ENCODE measurements around the gene C16orf96. TPM values are rescaled to one million over a fixed set of nuclear protein-coding genes. Genes with fewer than 3 reads are reported as not detected.

Gene C16orf96
- total and polyA plus RNA-seq, 8 donors, result 0.17 to 0.45 (median 0.33) TPM

GRCh38 chr16:4536391-4537106 is 19.6 kb upstream of the C16orf96 start:
- intact Hi-C loops (cut with DNase I), result no loop called here
- no peak for ATAC-seq

GRCh38 chr16:4537376-4538343 is 18.5 kb upstream of the C16orf96 start:
- no peak for TF ChIP-seq CTCF (IDR thresholded peaks at IDR 0.05)
- peak; percentile 61 for ATAC-seq
- H3K4me1 ChIP-seq, result peaks cover 5 to 18% of the 10 kb centered on the region in 2 donors
- no peaks in the 10 kb centered on the region for H3K36me3 ChIP-seq
- peaks cover 0 to 19% of the 10 kb centered on the region in 2 donors for H3K27me3 ChIP-seq
- DNase-seq, result peak in 1 of 4 donors; percentile 83
- H3K27ac ChIP-seq, result peak overlapping the region; percentile 74 to 80
- intact Hi-C loops (cut with DNase I), result no loop called here
- H3K4me3 ChIP-seq, result peak overlapping the region; percentile 80 to 82
- peaks cover 0 to 16% of the 10 kb centered on the region in 2 donors for H3K9me3 ChIP-seq

More at GRCh38 chr16:4536391-4537106, 19.6 kb upstream of the C16orf96 start:
- no peak for DNase-seq
- no peaks in the 10 kb centered on the region for H3K36me3 ChIP-seq
- H3K27me3 ChIP-seq, result peaks cover 0 to 19% of the 10 kb centered on the region in 2 donors
- peaks cover 0 to 16% of the 10 kb centered on the region in 2 donors for H3K9me3 ChIP-seq
- no peak overlapping the region for H3K27ac ChIP-seq
- H3K4me3 ChIP-seq, result no peak overlapping the region
- peaks cover 5 to 18% of the 10 kb centered on the region in 2 donors for H3K4me1 ChIP-seq
- TF ChIP-seq CTCF (IDR thresholded peaks at IDR 0.05), result no peak

GRCh38 chr16:4538350-4539235 is 17.5 kb upstream of the C16orf96 start, which contains the start of gene CDIP1:
Gene CDIP1 (minus strand): TSS chr16:4538773. CDS start chr16:4514130, 24,643 bp downstream.
- peak within 1 kb of the TSS; percentile 74 to 80 for H3K27ac ChIP-seq
- peaks cover 0 to 19% of the 10 kb centered on the region in 2 donors for H3K27me3 ChIP-seq
- H3K36me3 ChIP-seq, result no peaks in the 10 kb centered on the region
- H3K4me1 ChIP-seq, result peaks cover 5 to 18% of the 10 kb centered on the region in 2 donors
- intact Hi-C loops (cut with DNase I), result no loop called here
- peak; percentile 12 to 24 for TF ChIP-seq CTCF (IDR thresholded peaks at IDR 0.05)
- H3K9me3 ChIP-seq, result peaks cover 0 to 16% of the 10 kb centered on the region in 2 donors
- H3K4me3 ChIP-seq, result peak within 1 kb of the TSS; percentile 80 to 82
- ATAC-seq (peak; percentile 97), DNase-seq (peak; percentile 90 to 97 (median 96))

GRCh38 chr16:4539716-4540284 is 16.3 kb upstream of the C16orf96 start:
- DNase-seq, result no peak
- Histone ChIP-seq H3K36me3 (no peaks in the 10 kb centered on the region), H3K27ac (no peak overlapping the region), H3K27me3 (peaks cover 0 to 19% of the 10 kb centered on the region in 2 donors), H3K4me3 (no peak overlapping the region), H3K9me3 (peaks cover 0 to 16% of the 10 kb centered on the region in 2 donors), H3K4me1 (peaks cover 5 to 18% of the 10 kb centered on the region in 2 donors)
- TF ChIP-seq CTCF (IDR thresholded peaks at IDR 0.05), result no peak
- intact Hi-C loops (cut with DNase I), result no loop called here
- no peak for ATAC-seq

Measured in left lung (tissue), 10 donors.